HG02798 (cell line): ENCODE data around the gene GLA.
A peak's percentile ranks its signal among the peaks of the same experiment; 100 is the strongest.

Experiments
- ATAC-seq: cut with Tn5 transposase; IDR thresholded peaks from one replicate; pipeline ENCODE4 v1.9.1; 2021; ENCODE audit warnings: mild to moderate bottlenecking; ENCODE audit not compliant: unreplicated experiment, poor library complexity

Gene GLA

DNA sequence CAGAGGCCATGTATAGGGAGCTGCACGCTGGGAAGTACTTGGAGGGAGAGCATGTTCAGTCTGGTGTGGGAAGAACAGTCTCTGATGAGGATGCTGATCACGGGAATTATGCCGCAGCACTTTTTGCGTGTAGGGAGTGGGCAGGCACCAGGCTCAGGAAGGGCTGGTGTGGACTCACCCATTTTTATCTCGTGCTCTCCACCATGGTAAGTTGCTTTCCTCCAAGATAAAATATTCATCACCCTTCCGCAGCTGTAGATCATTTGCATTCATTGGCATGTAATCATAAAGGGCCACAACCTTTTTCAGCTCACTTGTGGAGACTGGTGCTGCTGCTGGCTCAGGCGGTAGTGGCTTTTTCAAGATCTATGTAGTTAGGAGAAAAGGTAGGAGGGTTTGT lies 47.3 kb downstream of the GLA start:
- ATAC-seq, result no peak

DNA sequence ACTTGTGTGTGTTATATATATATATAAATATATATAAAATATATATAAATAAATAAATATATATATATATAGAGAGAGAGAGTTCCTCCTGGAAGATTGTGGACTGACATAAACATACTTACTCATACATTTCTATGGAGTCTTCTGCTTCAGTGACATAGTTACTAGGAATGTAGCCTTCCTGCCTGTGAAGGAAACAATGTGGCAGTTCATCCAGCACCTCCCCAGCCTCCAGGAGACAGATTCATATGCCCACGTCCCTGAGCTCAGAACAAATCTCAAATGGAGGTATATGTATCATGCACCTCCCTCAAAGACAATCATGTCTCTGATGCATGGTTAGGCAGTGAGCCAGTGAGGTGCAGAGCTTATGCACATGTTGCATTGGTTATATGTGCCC lies 47.8 kb downstream of the GLA start:
- no peak for ATAC-seq

DNA sequence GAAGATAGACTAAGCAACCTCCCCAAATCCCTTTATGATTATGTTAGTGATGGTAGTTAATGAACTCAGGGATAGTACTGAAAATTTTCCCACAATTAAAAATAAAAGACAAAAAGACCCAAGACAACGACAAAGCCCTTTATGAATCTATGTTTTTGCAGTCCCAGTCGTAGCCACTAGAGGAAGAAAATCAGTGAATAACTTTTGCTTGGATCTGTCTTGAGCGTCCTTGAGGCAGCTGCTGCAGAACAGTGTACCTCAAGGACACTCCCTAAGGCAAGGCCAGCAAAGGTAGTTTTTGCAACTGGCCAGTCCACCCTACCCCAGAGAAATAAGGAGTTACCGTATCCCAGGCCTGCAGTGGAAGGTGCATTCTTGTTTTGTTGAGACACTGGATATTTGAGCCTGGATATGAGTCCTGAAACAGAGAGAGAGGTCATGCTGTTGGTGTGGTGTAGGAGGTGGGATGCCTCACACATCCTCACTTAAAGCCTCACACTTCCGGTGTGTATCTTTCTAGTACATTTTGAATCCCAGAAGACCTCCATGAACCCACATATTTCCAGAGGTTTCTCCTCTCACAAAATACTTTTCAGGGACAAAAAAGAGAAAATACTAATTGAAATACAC lies 50.4 kb downstream of the GLA start:
- no peak for ATAC-seq

DNA sequence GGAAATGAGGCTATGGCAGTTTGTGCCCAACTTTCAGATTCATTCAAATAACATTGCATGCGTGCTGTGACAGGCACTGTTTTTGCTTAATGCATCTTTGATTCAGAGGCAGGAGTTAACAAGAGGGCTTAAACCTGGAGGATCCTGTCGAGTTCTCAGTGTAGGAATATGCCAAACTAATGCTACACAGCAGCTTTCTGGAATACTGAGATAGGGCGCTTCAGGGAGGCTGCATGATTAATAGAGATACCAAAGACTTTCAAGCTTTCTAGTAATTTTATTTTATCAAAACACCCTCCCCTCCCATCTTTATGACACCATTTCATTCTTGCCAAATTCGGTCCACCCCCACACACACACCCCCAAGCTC lies 58.5 kb downstream of the GLA start:
- no peak for ATAC-seq

DNA sequence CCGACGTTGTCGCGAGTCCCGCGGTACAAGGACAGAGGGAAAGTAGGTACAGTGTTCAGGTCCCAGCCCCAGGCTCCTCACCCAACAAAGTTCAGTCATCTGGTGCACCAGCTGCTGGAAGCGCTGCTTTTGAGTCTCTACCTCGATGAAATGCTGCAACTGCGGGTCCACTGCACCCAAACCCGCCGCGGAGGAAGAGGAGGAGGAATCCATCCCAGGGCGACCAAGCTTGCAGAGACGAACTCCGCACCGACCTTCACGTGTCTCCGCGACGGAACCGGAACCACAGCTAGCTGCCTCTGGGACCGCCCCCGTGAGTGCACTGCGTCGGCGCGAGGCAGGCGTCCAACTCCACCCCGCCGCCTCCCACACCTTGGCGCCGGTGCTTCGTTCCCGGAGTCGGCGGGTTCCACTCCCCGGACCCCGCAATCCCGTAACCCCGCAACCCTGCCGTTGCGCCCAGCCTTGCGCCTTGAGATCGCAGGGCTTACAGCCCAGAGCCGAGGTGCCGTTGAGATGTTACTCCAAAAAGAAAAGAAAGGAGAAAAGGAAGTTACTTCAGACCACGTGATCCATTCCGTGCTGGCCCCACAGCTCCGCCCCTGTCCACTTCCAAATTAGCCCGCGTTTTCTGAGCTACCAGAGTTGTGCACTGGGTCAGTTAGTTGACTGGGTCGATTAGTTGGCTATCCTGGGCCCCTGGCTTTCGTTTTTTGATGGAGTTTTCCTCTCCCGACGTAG lies 59.1 kb downstream of the GLA start, which contains the start of gene TIMM8A:
Gene TIMM8A, minus strand, starts transcription at position 291 of the 741 bp plus-strand sequence. Its CDS starts 78 bp downstream, at position 213.
- ATAC-seq, result peak; percentile 98

DNA sequence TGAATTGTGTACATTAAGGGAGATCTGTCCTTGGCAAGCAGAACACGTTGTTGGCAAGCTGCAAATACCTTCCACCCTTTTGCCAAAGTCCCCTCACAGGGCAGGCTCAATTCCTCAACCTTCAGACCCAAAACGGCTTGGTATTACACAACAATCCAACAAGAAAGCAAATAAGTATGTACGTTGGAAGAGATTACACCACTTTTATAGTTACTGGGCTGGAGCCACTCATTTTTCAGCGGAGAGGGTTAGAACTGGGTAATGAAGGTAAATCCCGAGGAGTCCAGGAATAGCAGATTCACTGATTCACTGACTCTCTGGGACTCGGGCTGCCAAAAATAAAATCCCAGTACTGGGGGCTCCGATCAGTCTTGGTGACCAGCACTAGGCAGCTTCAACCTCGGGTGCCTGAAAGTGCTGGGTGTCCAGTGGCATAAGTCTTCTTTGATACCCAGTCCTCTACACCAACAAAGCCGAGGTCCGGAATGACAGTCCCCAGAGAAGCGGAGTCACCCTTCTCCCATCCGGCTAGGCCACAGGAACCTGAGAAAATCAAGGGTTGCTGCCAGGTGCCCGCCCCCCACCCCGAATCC lies 59.8 kb downstream of the GLA start:
- no peak for ATAC-seq
